NK-92 (cell line): ENCODE data around the gene EIF1.

Experiments used
- DNase-seq: peaks from one replicate; lab custom pipeline; 2025; ENCODE audit not compliant: unreplicated experiment; lab: John Stamatoyannopoulos, UW

EIF1 gene

GRCh38 chr17:41735744-41736143 is 47.1 kb downstream of the EIF1 start:
- DNase-seq: no peak

GRCh38 chr17:41736983-41737679 is 48.4 kb downstream of the EIF1 start:
- DNase-seq: no peak

GRCh38 chr17:41737680-41738023 is 49.0 kb downstream of the EIF1 start:
- DNase-seq: no peak

- DNase-seq: no peak
These were observed 49.6 kb downstream of the EIF1 start for GRCh38 chr17:41738077-41738800.

- DNase-seq: no peak
These were observed 50.1 kb downstream of the EIF1 start for GRCh38 chr17:41738801-41739112.

- DNase-seq: no peak
These were observed 51.1 kb downstream of the EIF1 start for GRCh38 chr17:41739661-41740352.

- DNase-seq: no peak
These were observed 51.8 kb downstream of the EIF1 start for GRCh38 chr17:41740506-41740905.

- no peak for DNase-seq
These were observed 53.0 kb downstream of the EIF1 start for GRCh38 chr17:41741709-41742108.
